ENCODE results near the gene ATP6V1B1.

The ATP6V1B1 gene

GRCh38 chr2:70948337-70949003 is 12.8 kb downstream of the ATP6V1B1 start:
- DNase-seq: peak; percentile 79

GRCh38 chr2:70949086-70949485 is 13.4 kb downstream of the ATP6V1B1 start:
- no peak for DNase-seq

- peak; percentile 3 for DNase-seq
Observed at GRCh38 chr2:70954886-70955285, 19.2 kb downstream of the ATP6V1B1 start.

GRCh38 chr2:70956141-70956540 is 20.4 kb downstream of the ATP6V1B1 start:
- DNase-seq: no peak

GRCh38 chr2:70957798-70958197 is 22.1 kb downstream of the ATP6V1B1 start:
- no peak for DNase-seq

GRCh38 chr2:70958759-70959158 is 23.1 kb downstream of the ATP6V1B1 start:
- DNase-seq: no peak

GRCh38 chr2:70959271-70959761 is 23.6 kb downstream of the ATP6V1B1 start:
- DNase-seq: no peak

GRCh38 chr2:70959851-70960832 is 24.4 kb downstream of the ATP6V1B1 start:
- DNase-seq: peak; percentile 15

- peak; percentile 14 for DNase-seq
Observed at GRCh38 chr2:70960833-70961647, 25.3 kb downstream of the ATP6V1B1 start.

- no peak for DNase-seq
Observed at GRCh38 chr2:70961648-70961994, 25.9 kb downstream of the ATP6V1B1 start.

GRCh38 chr2:70962211-70962884 is 26.6 kb downstream of the ATP6V1B1 start:
- no peak for DNase-seq

GRCh38 chr2:70962885-70963878 is 27.5 kb downstream of the ATP6V1B1 start:
- no peak for DNase-seq

- DNase-seq: no peak
Observed at GRCh38 chr2:70964133-70964532, 28.4 kb downstream of the ATP6V1B1 start.

GRCh38 chr2:70964596-70965386 is 29.1 kb downstream of the ATP6V1B1 start:
- DNase-seq: peak; percentile 87

GRCh38 chr2:70965506-70965905 is 29.8 kb downstream of the ATP6V1B1 start:
- DNase-seq: no peak

GRCh38 chr2:70966681-70967080 is 31.0 kb downstream of the ATP6V1B1 start:
- no peak for DNase-seq

- no peak for DNase-seq
Observed at GRCh38 chr2:70967189-70967588, 31.5 kb downstream of the ATP6V1B1 start.

- no peak for DNase-seq
Observed at GRCh38 chr2:70974592-70974991, 38.9 kb downstream of the ATP6V1B1 start.

- no peak for DNase-seq
Observed at GRCh38 chr2:70975237-70975636, 39.5 kb downstream of the ATP6V1B1 start.

GRCh38 chr2:70977605-70978205 is 42.0 kb downstream of the ATP6V1B1 start:
- DNase-seq: no peak
